Activated T-cell treated with anti-CD3 and anti-CD28 coated beads for 1 hour (primary cell): ENCODE results near the gene BMP7.
"Not testable (repeated sequence)": the region's sequence is repeated elsewhere in the genome, so short reads cannot be mapped to it uniquely, and the experiment has no call there.

Source experiments
- DNase-seq: peaks from one replicate; pipeline ENCODE4 v3.0.0-alpha.2; 2020; ENCODE audit warnings: low read depth

BMP7 gene

DNA sequence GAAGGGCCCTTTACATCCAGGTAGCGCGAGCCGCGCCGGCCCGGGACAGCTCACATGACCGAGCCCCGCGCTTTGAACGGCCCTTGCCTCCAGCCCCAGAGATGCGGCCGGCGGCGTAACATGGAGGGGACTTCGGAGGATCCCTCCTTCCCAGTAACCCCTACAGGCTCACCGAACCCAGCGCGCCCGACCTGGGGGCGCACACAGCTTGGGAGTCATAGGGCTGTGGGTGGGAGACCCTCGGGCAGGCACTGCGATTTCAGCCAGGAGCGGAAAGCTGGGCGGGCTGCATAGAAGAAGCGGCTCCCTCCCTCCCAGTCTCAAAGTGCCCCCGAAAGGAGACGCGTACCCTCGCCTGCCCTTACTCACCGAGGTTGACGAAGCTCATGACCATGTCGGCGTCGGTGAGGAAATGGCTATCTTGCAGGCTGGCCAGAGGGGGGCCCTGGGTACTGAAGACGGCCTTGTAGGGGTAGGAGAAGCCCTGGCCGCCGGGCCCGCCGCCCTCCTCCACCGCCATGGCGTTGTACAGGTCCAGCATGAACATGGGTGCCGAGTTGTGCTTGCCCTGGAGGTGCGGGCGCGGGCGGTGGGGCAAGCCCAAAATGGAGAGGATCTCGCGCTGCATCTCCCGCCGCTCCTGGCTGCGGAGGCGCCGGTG, 975 bp downstream of the BMP7 start:
- no peak for DNase-seq

DNA sequence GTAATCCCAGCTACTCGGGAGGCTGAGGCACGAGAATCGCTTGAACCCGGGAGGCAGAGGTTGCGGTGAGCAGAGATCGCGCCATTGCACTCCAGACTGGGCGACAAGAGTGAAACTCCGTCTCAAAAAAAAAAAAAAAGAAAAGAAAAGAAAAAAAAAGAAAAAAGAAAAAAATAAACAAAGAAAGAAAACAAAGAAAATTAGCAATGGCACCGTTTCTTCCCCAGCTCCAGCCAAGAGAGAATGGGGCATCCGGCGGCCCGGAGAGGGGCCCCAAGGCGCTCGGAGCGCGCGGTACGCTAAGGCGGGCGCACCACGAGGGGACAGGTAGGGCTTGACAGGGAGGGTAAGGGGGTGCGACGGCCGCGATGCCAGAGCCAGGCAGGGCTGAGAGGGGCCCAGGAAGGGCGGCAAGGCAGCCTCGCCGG, 1.5 kb downstream of the BMP7 start:
- not testable (repeated sequence) for DNase-seq

DNA sequence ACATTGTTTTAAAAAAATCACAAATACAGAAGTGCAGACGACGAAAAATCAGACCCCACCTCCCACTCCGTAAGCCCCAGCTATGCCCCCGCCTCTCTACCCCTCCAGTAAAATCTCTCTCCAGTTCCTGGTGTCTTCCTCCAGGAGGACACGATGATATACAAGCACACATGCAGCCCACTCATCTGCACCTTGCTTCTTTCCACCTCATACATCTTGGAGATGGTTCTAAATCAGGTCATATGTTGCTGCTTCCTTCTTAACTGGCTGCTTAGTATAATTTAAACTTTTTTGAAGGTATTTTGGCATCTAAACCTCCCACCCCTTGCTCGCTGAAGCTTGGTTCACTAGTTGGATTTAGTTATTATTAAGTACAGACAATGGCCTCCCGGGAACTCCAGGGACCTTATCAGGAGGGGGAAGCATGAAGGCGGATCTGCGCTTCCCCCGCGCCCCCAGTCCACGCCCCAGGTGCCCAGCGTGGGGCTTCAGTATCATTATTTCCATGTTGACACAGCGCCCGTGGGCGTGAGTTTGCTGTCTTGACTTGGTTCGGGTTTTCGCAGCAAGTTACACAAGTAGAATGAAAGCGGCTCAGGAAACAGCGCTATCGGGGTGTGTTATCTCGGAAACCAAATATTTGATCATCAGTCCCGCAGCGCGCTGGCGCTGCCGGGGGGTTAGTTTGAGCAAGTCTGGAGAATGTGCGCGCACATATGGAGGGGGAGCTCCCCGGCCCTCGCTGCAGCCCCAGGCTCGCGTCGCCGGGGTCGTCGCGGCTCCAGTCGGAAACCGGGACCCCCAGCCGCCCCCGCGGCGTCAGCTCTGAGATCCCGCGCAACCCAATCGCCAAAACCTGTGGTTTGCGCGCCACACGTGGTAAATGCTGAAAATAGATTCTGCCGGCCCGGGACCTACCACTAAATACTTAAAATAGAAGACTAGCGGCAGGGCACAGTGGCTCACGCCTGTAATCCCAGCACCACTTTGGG, 2.3 kb downstream of the BMP7 start:
- no peak for DNase-seq

DNA sequence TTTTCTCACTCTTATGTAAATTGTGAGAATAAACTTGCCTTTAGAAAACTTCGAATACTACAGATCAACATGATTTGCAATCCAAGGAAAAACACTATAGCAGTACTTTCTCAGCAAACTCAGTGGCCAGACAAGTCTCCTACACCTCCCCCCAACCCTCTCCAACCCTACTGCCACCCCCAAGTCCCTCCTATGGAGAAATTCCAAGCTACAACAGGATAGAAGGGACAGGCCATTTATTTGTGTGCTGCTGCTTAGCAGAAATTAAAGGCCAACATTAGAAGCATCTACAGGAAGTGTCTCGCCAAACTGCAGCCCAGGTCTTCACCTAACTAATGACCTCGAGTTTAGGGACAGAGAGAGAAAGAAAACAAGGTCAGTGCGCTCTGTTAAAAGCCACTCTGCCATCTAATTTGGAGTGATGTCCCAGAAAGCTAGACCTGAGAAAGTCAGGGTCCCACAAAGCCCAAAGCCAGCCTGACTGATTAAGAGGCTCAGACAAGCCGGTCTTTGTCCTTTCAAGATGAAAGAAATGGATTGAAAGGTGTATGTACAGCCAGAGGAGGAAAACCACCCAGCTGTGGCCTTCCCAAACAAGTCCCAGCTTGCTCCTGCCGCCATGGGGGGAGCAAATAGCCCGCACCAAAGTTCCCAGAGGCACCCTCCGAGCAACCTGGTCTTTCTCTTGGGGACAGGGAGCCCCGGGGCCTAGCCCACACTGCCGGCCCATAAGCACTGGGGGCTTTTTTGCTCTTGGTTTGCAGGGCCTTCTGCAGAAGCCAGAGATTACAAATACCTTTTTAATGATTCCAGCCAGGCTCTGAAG, 3.4 kb downstream of the BMP7 start:
- no peak for DNase-seq

DNA sequence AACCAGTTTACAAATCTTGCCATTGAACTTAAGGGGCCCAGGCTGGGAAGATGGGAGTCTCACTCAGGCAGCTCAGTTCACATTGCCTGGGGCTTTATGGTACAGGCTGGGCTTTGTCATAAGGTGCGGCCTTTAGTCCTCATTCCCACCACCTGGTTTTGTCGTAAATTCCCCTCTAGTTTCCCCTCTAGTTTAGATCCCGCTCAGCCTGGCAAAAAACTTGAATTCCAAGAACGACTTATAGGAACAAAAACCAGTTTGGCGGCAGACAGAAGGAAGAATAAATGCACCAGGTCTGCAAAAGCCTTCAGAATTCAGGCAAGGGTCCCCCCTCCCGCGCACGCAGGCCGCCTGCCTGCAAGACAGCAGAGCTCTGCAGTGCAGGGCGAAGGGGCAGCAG, 4.1 kb downstream of the BMP7 start:
- no peak for DNase-seq

DNA sequence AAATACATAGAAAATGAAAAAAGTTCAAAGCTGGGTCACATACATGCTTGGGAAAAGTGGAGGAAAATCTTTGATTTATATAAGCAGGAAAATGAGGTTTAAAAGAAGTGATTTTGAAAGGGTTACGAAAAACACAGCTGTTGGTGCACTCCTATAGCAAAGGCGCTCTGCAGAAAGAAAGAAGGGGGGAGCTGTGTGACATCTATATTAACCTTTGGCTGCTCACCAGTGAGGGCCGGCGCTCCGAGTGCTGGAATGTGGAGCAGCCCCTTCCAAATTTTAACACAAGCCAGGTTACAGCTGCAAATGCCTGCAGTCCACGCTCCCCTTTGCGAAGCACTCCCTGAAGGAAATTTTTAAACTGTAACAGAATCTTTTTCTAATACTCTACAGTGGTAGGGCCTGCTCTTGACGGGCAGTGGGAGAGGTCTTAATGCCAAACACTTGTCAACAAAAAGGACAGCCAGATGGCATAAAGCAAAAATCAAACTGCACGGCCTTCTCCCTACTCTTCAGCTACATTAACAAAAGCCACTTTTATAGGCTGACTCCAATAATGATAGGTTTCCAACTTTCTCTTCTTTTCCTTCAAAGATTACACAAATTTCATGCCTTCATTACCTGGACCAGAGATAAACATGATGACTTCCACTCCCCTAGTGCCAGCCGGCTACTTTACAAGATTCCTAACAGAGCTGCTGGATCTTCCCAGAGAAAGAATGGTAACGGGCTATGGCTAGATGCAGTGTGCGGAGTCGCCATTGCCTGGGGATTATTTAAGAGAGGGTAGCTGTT, 4.8 kb downstream of the BMP7 start:
- no peak for DNase-seq

DNA sequence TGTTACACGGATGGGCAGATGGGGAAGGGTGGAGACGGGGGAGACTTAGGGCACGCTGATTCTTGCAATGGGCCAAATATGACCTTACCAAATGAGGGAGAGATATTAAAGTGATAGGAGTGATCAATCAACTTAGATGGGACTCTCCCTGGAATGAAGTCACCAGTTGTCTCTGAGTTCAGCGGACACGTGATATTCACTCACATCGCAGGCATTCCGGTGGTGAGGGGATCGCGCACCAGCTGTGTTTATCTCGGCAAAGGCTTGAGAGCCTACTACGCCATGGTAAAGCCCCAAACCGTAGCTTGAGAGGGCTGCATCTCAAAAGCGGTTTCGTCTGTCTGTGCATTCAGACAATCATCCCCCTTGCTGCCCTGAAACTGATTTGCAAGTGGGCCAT, 5.5 kb downstream of the BMP7 start:
- DNase-seq: no peak

DNA sequence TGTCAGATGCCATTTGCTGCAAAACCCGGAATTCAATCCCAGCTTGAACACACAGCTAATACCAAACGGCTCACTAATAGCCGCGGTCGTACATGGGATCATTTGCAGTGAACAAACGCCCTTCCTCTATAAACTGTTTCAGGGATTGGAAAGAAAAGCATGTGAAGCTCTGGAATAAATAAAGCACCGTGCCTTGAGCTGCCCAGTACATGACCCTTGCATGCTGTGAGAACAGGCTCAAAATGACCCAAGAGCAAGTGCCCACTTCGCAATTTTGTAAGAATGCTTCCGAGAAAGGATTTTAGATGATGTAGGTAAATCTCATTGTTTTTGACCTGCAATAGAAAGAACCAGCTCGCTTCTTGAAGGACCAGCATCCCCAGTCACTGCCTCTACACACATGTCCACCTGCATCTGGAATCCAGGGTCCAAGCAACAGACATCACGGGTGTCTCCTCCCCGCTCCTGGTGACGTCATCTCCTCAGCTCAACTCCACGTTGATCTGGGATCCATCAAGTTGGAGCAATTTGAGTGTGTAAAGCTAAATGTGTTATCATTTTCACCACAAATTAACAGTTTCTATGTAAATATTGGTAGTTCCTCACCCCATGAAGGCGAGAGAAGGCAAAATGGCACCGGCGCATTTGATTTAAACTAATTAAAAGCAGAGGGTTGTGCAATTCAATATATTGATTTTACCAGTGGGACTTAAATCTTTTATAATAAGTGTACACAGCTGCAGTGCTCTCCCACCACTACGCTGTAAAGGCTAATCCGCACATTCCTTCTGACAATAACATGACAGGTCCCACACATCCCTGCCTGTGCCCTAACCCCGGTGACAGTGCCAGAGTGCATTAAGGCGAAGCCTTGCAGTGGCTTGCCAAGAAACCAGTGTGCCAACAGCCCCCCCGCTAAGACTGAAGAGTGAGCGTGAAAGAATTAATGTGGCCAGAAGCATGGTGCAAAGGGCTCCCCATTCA, 6.2 kb downstream of the BMP7 start:
- no peak for DNase-seq

DNA sequence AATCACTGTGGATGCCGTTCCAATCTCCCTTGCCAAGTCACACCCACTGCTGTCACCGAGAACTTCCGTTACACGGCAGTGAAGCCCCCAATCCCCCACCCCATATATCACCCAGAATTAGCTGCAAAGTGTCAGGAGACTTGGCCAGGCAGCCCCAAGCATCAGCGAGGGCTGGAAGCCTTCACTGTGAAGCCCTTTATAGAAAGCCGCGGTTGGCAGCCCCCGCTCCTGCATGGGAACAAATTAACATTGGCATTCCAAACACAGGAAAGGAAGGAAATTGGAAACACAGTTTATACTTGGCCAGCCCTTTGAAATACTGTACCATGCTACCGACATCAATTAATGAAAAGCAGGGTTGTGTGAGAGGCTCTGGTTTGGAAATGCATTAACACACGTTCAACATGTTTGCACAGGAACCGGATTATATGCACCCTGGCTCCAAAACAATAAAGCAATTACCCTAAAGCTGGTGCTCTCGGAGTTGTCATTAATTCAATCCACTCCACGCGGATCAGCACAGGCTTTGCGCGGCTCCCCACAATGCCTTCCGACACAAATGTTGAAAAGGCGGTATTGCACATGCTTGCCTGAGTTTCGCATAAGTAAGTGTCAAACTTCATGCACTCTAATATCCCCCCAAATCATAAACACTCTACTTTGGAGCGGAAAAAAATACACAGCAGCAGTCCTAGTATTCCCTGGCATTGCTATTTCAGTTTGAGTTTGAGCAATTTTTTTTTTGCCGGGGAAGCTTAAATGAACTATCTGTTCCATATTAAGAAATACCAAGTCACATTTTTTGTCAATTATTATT, 7.1 kb downstream of the BMP7 start:
- no peak for DNase-seq

DNA sequence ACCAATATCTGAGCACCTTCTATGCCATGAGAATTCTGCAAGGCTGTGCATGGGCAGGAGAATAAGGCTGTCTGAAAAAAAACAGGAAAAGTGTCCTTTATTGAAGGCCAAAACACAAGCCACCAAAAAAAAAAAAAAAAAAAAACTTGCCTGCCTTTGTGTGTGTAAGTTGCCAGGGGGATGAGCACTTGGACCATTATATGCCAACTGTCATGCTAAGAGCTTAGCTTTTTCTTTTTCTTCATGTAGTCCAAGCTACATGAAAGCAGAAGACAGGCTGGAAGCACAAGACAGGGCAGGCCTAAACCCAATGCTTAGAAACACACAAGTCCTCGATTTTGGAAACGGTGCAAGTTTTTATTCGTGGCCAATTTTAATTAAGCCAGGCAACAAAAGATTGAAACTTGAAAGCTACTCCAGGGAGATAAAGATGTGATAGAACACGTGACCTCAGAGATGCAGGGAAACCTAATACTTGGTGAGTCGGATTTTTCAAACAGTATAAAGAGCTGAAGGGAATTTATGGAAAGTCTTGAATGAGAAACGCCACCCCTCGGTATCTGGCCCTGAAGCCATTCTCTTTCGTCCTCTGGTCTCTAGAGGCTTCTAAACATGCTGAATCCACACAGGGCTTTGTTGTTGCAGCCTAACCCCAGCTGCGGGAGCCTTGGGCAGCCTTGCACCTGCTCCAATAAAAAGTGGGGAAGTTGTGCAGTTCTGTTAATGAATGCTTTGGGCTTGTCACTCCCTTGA, 8.6 kb downstream of the BMP7 start:
- no peak for DNase-seq

DNA sequence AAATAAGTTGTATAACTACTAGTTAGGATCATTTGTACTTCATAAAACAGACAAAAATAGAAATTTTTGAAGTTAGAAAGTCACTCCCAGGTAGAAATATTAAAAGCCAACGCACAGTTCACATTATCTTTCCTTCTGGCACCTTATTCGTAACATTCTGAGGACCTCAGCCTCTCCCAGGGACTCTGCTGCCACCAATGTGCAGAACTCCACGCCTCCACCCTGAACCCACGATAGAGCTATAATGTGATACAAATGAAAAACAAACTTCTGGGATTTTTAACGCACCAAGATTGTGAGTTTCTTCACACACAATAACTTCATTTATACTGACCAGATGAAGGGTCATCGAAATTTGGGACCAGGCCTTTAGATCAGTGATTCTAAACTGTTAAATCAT, 9.5 kb downstream of the BMP7 start:
- no peak for DNase-seq

DNA sequence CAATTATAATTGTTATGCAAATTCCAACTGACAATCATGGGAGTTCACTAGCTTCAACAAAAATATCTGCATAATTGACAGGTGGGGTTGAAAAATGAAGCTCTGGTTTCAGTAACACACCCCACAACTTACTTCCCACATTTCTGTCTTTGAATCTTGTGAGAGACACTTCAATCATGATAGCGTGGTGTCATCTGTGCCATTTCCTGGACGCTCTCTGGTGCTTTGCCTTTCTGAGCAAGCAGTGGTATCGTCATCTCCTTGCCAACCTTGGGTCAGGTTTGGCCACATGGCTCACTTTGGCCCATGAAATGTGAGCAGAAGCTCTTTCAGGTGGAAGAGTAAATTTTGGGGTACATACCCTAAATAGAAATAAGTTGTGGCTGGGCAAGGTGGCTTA, 10.2 kb downstream of the BMP7 start:
- no peak for DNase-seq

DNA sequence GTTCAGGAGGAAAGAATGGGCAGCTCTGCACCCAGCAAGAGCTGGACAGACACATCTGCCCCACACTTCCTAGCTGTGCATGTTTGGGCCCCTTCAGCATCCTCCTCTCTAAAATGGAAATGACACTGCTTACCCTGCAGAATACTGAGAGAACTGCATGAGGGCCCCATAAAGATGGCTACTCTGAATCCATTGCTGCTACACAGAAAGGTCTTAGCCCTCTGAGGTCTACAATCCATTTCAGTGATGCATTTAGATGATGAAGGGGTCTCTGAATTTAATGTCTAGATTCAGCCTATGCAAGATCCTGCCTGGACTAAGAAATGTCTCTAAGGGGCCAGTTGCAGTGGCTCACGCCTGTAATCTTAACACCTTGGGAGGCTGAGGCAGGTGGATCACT, 11.3 kb downstream of the BMP7 start:
- no peak for DNase-seq

DNA sequence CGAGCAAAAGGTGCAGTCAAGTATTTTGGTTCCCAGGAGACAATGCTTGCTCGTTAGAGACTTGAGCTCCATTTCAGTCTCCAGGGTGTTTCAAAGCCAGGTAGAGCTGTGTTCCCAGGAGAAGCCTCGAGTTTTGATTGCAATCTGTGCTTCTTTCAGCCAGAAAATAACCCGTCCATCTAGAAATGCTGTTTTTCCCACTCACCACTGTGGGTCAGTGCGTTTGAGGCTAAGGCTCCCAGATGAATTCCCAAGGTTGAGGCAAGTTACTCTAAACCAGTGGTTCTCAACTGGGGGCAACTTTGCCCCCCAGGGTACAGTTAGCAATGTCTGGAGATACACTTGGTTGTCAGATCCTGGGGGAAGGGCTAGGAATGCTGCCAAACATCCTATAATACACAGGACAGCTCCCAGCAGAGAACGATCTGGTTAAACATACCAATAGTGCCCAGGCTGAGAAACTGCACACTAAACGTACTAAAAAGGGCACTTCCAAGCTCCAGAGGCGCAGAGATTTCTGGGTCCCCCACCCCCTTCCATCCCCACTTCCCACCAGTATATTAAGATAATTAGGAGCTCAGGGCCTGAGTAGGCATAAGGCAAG, 13.8 kb downstream of the BMP7 start:
- DNase-seq: no peak

DNA sequence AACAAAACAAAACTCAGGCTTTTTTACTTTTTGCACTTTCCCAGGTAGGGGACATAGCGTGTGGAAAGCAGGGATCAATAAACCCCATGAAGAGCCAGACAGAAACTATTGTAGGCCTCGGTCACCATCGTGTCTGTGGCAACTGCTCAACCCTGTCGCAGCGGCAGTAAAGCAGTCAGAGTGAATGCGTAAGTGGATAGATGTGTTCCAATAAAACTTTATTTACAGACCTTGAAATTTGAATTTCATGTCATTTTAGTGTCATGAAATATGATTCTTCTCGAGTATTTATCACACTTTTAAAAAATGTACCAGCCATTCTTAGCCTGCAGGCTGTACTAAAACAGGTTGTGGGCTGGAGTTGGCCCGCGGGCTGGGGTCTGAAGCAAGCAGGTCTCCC, 14.5 kb downstream of the BMP7 start:
- no peak for DNase-seq

DNA sequence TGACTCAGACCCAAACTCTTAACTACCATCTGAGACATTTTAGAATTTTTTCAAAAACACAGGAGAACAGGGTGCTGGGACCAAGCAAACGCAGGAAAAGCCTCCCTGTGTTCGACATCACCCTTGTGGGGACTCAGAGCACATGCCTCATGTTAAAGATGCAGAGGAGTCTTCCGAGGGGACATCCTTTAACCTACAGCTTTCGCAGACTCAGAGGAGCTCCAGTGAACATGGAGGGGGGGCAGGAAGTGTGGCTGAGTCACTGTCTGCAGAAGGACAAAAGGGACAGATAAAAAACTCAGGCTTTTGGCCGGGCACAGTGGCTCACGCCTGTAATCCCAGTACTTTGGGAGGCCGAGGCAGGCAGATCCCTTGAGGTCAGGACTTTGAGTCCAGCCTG, 15.1 kb downstream of the BMP7 start:
- DNase-seq: no peak

DNA sequence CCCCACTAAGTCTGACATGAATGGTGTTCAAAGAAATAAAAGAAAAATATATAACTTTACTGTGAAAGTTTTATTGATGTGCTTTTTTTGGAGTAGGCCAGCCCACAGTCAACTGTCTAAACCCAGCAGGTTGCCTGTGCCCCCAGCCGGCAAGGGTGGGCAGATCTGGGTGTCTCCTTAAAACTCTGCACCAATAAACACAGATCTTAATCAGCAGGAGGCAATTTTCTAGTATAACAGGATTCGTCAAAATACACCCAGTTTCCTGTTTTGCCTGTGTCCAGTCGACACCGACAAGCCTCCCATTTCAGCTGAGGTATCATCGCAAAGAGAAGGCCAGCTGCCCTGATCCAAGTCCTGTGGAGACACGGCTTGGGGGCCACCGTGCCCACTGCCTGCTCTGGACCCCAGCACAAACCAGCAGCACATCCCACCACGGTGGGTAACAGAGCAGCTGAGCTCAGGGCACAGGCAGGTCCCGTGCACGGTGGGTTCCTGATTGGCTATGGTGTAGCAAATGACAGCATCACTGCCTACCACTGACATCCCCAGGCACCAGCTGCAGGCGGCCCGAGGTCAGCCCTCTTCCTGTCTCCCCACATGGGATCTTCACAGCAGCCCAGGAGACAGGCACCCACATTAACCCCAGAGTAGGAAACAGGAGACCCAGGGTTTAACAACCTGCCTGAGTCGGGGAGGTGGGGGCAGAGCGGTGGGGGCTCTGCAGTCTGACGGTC, 15.7 kb downstream of the BMP7 start:
- no peak for DNase-seq

DNA sequence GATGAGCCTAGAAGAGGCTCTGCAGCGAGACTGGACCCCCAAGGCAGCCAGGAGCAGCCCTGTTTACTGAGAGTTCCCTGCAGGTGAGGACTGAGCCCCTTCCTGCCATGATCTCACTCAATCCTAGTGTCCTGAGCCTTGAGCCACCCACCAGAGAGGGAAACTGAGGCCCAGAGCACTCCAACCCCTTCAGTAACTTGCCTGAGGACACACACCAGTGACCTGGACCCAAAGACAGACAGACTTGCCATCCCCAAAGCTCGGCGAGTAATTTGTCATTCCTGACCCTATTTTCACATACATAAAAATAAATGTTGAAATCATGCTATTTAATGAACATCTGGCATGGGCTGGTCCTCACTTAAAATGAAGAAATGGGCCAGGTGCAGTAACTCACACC, 16.7 kb downstream of the BMP7 start:
- DNase-seq: no peak
